Central memory CD4-positive, alpha-beta T cell (primary cell): Measurements from ENCODE around the gene SLC6A9.

Source experiments
- DNase-seq: peaks from one replicate; pipeline ENCODE4 v3.0.0; 2022

Gene SLC6A9

GRCh38 chr1:43965316-43965715, 65.9 kb downstream of the SLC6A9 start:
- no peak for DNase-seq

GRCh38 chr1:43963890-43964289, 67.4 kb downstream of the SLC6A9 start:
- no peak for DNase-seq

GRCh38 chr1:43963006-43963405, 68.3 kb downstream of the SLC6A9 start:
- DNase-seq: no peak

GRCh38 chr1:43962324-43962723, 68.9 kb downstream of the SLC6A9 start:
- DNase-seq: no peak

GRCh38 chr1:43961692-43962091, 69.6 kb downstream of the SLC6A9 start:
- DNase-seq: no peak

GRCh38 chr1:43960798-43961197, 70.5 kb downstream of the SLC6A9 start:
- no peak for DNase-seq

GRCh38 chr1:43958351-43959255, 72.7 kb downstream of the SLC6A9 start:
- no peak for DNase-seq

GRCh38 chr1:43957407-43958040, 73.7 kb downstream of the SLC6A9 start:
- no peak for DNase-seq

- no peak for DNase-seq
Measured at GRCh38 chr1:43956234-43956633, 75.0 kb downstream of the SLC6A9 start.

GRCh38 chr1:43954036-43954435, 77.2 kb downstream of the SLC6A9 start:
- DNase-seq: no peak

GRCh38 chr1:43953361-43953760, 77.9 kb downstream of the SLC6A9 start:
- DNase-seq: no peak

GRCh38 chr1:43952731-43953346, 78.4 kb downstream of the SLC6A9 start:
- no peak for DNase-seq

GRCh38 chr1:43951021-43951985, 80.0 kb downstream of the SLC6A9 start:
- no peak for DNase-seq

GRCh38 chr1:43949678-43950077, 81.6 kb downstream of the SLC6A9 start:
- DNase-seq: no peak

- DNase-seq: no peak
Measured at GRCh38 chr1:43947874-43948437, 83.3 kb downstream of the SLC6A9 start.

- DNase-seq: no peak
Measured at GRCh38 chr1:43947061-43947873, 84.0 kb downstream of the SLC6A9 start.
